Kidney capillary endothelial cell (primary cell): ENCODE results near the gene PLXND1.

ENCODE experiments used
- DNase-seq: peaks from one replicate; pipeline ENCODE4 v3.0.0-alpha.2; 2018; ENCODE audit warnings: low spot score

The PLXND1 gene

DNA sequence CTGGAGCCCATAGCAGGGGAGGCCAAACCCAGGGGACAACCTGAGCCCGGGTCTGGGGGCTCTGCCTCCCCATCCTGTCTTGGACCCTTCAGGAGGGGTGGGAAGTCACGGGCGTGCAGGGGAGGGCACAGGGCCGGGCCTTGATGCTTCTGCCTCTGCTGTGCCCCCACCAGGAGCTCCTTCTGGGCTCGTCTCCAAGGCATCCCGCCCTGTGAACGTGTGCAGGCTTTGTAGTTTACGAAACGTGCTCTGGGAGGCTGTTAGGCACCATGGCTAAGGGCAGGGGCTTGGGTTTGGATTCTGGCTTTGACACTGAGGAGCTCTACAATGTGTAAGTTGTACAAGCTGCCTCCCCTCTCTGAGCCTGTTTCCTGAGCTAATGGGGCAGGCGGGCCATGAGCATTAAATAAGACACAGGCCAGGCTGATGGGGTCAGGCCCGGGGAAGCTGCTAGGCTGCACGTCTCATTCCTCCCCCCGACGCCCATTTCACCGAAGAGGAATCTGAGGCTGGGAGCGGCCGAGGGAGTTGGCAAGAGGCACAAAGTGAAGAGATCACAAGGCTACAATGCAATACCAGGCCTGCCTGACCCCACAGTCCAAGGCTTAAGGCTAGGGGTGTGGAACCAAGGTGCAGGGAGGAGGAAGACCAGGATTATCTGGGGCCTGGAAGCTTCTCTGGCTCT is 19.6 kb downstream of the PLXND1 start:
- DNase-seq = no peak

DNA sequence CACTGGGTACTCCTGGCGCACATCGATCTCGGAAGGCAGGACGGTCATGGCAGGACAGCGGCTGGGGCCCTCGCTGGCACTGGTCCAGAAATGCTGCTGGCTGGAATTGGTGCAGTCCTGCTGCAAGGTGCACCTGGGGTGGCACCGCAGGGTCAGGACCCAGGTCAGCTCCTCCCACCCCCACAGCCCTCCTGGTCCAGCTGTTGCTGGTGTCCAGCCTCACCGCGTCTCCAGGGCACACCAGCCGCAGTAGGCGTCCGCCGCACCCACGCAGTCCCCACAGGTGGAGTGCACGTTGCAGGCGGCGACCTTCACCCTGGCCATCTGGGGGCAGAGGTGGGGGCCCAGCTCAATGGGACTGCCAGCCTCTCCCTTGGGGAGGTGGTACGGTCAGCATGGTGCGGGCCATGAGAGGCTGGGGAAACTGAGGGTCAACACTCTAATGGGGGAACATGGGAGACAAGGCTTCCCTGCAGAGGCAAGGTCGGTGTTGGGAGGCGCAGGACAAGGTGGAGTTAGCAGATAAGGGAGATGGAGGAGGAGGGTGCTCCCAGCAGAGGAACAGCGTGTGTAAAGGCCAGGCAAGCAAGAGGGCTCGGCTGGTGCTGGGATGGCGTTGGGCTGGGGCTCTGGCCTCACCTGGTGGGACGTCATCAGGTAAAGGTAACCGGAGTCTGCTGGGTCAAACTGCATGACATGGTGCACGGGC is 20.4 kb downstream of the PLXND1 start:
- DNase-seq = no peak

GRCh38 chr3:129584631-129585030 is 21.8 kb downstream of the PLXND1 start:
- DNase-seq = no peak

DNA sequence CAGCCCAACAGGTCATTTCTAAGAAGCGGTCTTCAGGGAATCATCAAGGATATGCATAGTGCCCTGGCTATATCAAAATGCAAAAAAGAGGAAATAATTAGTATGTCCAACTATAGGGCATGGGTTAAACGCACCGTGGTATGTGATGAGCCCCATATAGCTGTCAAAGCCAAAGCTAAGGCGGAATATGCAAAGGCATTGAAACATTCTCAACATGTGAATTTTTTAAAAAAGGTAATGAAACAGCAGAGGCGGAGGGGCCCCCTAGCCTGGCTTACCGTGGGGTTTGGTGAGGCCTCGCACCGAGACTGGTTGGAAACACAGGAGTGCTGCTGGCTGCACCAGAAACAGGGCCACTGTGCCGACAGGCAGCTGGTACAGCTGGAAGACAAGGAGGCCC is 23.2 kb downstream of the PLXND1 start:
- no peak for DNase-seq

- DNase-seq = no peak
Measured at GRCh38 chr3:129582799-129583198, 23.7 kb downstream of the PLXND1 start.

DNA sequence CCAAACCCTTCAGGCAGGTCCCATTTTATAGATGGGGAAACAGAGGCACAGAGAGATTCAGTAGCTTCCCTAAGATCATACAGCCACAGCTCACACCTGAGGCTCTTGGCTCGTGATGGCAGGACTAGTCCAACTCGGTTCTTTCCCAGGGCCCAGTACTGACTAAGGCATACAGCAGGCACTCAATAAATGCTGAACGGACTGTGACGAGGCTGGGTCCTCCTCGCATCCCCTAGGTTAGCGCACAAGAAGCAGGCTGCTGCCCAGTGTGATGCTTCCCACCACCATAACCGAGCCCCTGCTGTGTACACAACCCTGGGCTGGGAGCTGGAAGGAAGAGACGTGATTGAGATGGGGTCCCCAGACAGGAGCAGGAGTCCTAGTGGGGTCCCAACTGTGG is 24.9 kb downstream of the PLXND1 start:
- no peak for DNase-seq

DNA sequence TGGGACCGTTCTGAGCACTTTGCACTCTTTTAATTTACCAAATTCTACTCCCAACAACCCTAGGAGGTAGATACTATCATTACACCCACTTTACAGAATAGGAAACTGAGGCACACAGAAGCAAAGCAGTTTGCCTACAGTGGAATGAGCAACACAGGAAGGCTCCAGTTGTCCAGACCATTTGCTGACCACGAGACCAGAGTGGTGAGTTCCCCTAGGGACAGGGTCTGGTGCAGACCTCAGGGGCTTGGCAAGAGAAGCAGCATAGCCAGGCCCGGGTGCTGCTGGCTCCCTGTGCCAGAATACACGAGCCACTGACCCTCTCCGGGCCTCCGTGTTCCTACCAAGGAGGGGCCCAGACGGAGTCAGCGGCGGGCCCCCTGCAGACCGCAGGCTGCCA is 26.5 kb downstream of the PLXND1 start:
- DNase-seq = no peak

GRCh38 chr3:129577925-129578786 is 28.3 kb downstream of the PLXND1 start:
- no peak for DNase-seq

DNA sequence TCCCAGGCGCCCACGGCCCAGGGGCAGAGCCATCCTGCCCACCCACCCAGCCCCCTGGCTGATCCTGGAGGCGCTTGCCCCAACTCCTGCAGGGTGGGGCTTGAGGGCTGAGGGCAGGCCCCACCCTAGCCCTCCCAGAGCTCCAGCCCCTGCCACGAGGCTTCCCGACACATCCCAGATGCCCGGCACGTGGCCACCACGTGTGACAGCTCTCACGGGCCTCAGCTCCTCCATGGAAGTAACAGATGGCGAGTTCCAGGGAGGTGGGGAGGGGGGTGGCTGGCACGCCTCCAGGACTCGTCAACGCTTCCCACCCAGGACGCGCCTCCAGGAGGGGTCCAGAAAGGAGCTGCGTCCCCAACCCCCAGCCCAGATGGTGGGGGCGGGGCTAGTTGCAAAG is 29.1 kb downstream of the PLXND1 start:
- no peak for DNase-seq

GRCh38 chr3:129576514-129577352 is 29.7 kb downstream of the PLXND1 start:
- DNase-seq = peak; percentile 44

- DNase-seq = no peak
Measured at GRCh38 chr3:129575997-129576384, 30.5 kb downstream of the PLXND1 start.

GRCh38 chr3:129575233-129575996 is 31.1 kb downstream of the PLXND1 start:
- no peak for DNase-seq

- no peak for DNase-seq
Measured at GRCh38 chr3:129574206-129574605, 32.3 kb downstream of the PLXND1 start.

DNA sequence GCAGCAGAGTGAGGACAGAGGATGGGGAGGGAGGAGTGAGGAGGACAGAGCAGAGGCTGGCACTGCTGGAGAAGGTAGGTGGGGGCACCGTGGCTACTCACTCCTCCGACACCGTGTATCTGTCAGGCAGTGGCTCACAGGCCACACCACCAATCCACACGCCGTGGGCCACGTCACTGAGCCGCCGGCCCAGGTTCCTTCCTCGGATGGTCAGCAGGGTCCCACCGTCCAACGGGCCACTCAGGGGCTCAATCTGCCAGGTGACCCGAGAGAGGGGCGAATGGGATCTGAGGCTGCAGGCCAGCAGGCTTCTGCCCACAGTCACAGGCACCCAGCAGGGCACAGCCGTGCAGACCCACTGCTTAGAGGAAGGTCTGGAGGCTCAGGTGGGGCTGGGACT is 33.0 kb downstream of the PLXND1 start:
- DNase-seq = no peak

- DNase-seq = no peak
Measured at GRCh38 chr3:129572603-129573002, 33.9 kb downstream of the PLXND1 start.

DNA sequence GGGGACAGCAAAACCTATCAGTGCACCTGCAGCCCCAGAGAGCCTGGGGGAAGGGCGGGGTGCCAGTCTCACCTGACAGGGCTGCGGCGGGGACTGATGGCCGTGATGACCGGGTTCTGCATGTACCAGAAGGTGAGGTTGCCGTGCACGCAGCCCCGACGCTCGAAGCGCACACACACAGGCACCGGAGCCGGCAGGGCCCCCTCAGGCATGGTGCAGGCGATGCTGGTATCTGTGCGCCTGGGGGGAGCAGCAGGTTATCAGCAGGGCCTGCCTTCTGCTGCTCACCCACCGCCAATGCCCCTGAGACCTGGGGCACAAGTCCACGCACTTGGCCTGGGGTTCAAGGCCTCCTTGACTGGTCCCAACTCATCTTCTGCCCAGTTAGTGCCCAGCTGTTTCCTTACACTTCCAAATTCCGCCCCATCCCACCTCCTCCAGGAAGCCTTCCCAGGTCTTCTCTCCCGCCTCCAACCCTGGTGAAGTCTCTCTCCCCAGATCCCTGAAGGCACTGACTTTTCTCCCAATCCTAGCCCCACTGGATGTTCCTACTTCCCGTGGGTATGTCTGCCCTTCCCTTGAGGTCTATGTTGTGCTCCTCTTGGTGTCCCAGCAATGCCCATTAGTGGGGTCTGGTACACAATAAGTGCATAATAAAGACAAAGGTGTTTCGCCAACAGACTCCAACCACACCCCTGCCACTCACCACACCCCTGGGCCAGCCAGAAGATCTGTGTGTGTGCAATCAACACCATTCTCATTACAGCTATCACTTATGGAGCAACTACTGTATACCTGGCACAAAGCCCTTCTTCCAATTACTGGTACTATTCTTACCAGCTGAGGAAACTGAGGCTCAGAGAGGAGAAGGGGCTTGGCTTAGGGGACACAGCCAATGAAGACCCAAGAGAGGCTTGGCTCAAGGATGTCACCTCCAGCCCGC is 34.6 kb downstream of the PLXND1 start:
- DNase-seq = no peak

DNA sequence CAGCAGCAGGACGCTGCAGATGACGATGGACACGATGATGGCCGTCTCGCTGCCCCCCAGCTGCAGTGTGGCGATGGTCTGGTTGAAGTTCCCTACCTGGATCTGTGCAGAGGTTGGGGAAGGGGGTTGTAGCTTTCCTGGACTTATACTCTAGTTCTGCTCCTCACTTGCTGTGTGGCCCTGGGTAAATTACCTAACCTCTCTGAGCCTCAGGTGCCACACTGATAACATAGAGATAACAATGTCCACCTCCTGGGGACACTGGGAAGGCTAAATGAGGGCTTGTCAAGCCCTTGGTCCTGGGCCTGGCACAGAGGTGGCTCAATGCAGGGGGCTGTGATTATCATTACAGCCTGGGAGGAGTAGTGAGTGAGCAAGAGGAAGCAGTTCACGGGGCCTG is 36.6 kb downstream of the PLXND1 start:
- DNase-seq = no peak

- DNase-seq = no peak
Measured at GRCh38 chr3:129567939-129568338, 38.5 kb downstream of the PLXND1 start.

DNA sequence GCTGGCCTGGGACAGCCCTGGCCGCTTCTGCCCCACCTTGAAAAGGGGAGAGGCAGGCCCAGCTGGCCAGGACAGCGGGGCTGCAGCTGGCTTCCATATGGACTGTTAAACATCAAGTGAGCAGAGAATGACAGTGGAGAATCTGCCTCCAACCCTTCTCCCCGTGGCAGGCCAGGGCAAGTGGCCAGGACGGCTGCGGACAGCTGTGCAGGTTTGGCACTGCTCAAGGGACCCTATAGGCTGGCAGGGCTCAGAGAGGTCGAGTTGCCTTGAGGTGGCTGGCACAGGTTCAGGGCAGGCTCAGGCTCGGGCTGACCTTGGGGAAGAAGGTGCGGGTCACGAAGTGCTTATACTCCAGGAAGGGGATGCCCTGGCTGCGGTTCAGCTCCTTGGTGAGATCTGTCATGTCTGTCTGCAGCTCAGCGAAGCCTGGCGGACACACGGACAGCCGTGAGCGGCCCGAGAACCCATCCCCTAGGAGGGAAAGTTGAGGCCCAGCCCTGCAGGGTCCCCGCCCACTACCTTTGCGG is 39.2 kb downstream of the PLXND1 start:
- DNase-seq = no peak

DNA sequence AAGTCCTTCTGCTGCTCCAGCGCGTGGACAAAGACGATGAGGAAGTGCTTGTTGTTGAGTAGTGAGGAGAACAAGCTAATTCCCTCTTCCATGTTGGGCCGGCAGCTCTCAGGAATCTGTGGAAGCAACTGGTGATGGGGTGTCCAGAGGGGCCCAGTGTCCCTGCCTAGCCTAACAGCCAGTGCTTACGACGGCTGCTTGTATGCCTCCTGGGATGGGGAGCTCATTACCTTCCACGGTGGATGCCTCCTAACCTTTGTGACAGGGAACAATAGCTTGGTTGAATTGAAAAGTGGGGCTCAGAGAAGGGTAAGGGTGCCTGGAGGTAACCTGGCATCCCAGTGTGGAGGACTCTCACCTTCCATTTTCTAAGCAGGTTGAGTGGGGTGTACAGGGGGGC is 40.6 kb downstream of the PLXND1 start:
- DNase-seq = no peak
